Lower leg skin (tissue), 4 donors: Measurements from ENCODE around the gene PPA2. TPM values are rescaled to one million over a fixed set of nuclear protein-coding genes. Genes with fewer than 3 reads are reported as not detected.

ENCODE experiments used
- DNase-seq, 2 donors: peaks; one replicate each; pipeline ENCODE4 v3.0.0-alpha.2; 2019; ENCODE audit warnings: low spot score in 2 of 2
- H3K4me3 ChIP-seq: fragments of 200-600 bp; sonication (generic); 2 replicates; pipeline ENCODE4 v1.5.1; 2017; ENCODE audit warnings: mild to moderate bottlenecking, low read depth; ENCODE audit not compliant: poor library complexity, severe bottlenecking
- CTCF ChIP-seq, 3 donors: fragments of 450-650 bp; IDR thresholded peaks; one replicate each; pipeline ENCODE4 v1.5.1; 2016; ENCODE audit warnings: antibody characterized with exemption in 3 of 3, mild to moderate bottlenecking in 3 of 3, moderate library complexity in 2 of 3
- POLR2A ChIP-seq, 2 donors: fragments of 450-650 bp; IDR thresholded peaks; one replicate each; pipeline ENCODE4 v1.6.1; 2016 to 2017; ENCODE audit warnings: antibody characterized with exemption in 2 of 2, mild to moderate bottlenecking in 1 of 2, moderate library complexity in 1 of 2
- WGBS, 2 donors: methylation state at CpG; one replicate each; pipeline ENCODE4 v1.1.5; 2018; 5-methylcytosine and 5-hydroxymethylcytosine counted together
- intact Hi-C: fragments of 100-400 bp; cut with DNase I; formaldehyde crosslinking; loops from one replicate; pipeline ENCODE4 v1.15.0; 2023; ENCODE audit warnings: low total_unique reads
- total RNA-seq, 4 donors: library from RNA; depleted of rRNA; stranded (reverse); fragments of >200 nt; gene quantifications; one replicate each; pipeline ENCODE4 v1.1.0, GENCODE V29; 2016

The PPA2 gene
- total RNA-seq, 4 donors from 2014 or later: 84.6 to 174 (median 95.3) TPM

GRCh38 chr4:105400901-105401677, 72.8 kb downstream of the PPA2 start:
- no peak overlapping the region for H3K4me3 ChIP-seq
- TF ChIP-seq POLR2A (IDR thresholded peaks at IDR 0.05) (no peak), CTCF (IDR thresholded peaks at IDR 0.05) (no peak)
- intact Hi-C loops: no loop called here
- DNase-seq: no peak
- 64 to 69% methylated on average over 1 of the region's 1 CpG for WGBS, 2 donors

GRCh38 chr4:105399532-105400161, 74.2 kb downstream of the PPA2 start:
- DNase-seq: no peak
- 92 to 100% methylated on average over 2 of the region's 2 CpGs for WGBS, 2 donors
- no peak overlapping the region for H3K4me3 ChIP-seq
- TF ChIP-seq POLR2A (IDR thresholded peaks at IDR 0.05) (no peak), CTCF (IDR thresholded peaks at IDR 0.05) (no peak)
- intact Hi-C loops: no loop called here

GRCh38 chr4:105392858-105393257, 81.0 kb downstream of the PPA2 start:
- intact Hi-C loops: no loop called here
- TF ChIP-seq POLR2A (IDR thresholded peaks at IDR 0.05) (no peak), CTCF (IDR thresholded peaks at IDR 0.05) (no peak)
- no peak for DNase-seq
- WGBS, 2 donors: 72 to 74% methylated on average over 4 of the region's 4 CpGs
- H3K4me3 ChIP-seq: no peak overlapping the region

- no peak for TF ChIP-seq POLR2A (IDR thresholded peaks at IDR 0.05)
- no peak for TF ChIP-seq CTCF (IDR thresholded peaks at IDR 0.05)
- 85 to 90% methylated on average over 3 of the region's 3 CpGs for WGBS, 2 donors
- DNase-seq: no peak
- no peak overlapping the region for H3K4me3 ChIP-seq
- intact Hi-C loops: no loop called here
Observed at GRCh38 chr4:105389167-105389566, 84.7 kb downstream of the PPA2 start.

- intact Hi-C loops: no loop called here
- no peak for TF ChIP-seq CTCF (IDR thresholded peaks at IDR 0.05)
- TF ChIP-seq POLR2A (IDR thresholded peaks at IDR 0.05): no peak
- no peak for DNase-seq
- 78 to 80% methylated on average over 5 of the region's 5 CpGs for WGBS, 2 donors
- no peak overlapping the region for H3K4me3 ChIP-seq
Observed at GRCh38 chr4:105387466-105387865, 86.4 kb downstream of the PPA2 start.
